Spleen (tissue), 7 donors: ENCODE results near the gene EDN3.

Source experiments
- POLR2A ChIP-seq, 3 donors: fragments of 450-650 bp; IDR thresholded peaks; one replicate each; pipeline ENCODE4 v1.5.1; 2017; ENCODE audit warnings: antibody characterized with exemption in 3 of 3, mild to moderate bottlenecking in 1 of 3
- POLR2AphosphoS5 ChIP-seq, 3 donors: sonication (generic); formaldehyde crosslinking; IDR thresholded peaks; one replicate each; pipeline ENCODE4 v1.5.1; 2017; ENCODE audit warnings: antibody characterized with exemption in 3 of 3
- TF ChIP-seq, protein P1 (sequence below), 11 experiments: fragments of 200-600 bp in 7 of 11; fragments of 450-650 bp in 4 of 11; sonication (generic) in 4 of 11; IDR thresholded peaks in 8 of 11; conservative IDR thresholded peaks in 3 of 11; 1 replicate in 7 of 11; 2 replicates in 4 of 11; pipeline versions ENCODE4 v1.4.0 to v1.8.0; 2016 to 2021; ENCODE audit warnings: antibody characterized with exemption in 11 of 11, inconsistent platforms in 4 of 11, mild to moderate bottlenecking in 1 of 11
- donor health status: DM: no; HTN: no; CAD: no; lungs with moderate emphysema.
- donor health status: DM: no; HTN: no; CAD: no.
- donor health status: DM: no; HTN: no; CAD: no.

- TF ChIP-seq, protein P1, sequence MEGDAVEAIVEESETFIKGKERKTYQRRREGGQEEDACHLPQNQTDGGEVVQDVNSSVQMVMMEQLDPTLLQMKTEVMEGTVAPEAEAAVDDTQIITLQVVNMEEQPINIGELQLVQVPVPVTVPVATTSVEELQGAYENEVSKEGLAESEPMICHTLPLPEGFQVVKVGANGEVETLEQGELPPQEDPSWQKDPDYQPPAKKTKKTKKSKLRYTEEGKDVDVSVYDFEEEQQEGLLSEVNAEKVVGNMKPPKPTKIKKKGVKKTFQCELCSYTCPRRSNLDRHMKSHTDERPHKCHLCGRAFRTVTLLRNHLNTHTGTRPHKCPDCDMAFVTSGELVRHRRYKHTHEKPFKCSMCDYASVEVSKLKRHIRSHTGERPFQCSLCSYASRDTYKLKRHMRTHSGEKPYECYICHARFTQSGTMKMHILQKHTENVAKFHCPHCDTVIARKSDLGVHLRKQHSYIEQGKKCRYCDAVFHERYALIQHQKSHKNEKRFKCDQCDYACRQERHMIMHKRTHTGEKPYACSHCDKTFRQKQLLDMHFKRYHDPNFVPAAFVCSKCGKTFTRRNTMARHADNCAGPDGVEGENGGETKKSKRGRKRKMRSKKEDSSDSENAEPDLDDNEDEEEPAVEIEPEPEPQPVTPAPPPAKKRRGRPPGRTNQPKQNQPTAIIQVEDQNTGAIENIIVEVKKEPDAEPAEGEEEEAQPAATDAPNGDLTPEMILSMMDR (IDR thresholded peaks at IDR 0.05 in 8 of 11, conservative IDR thresholded peaks at IDR 0.05 in 3 of 11), result no peak
- no peak for TF ChIP-seq POLR2A (IDR thresholded peaks at IDR 0.05)
- no peak for TF ChIP-seq POLR2AphosphoS5 (IDR thresholded peaks at IDR 0.05)
Observed at GRCh38 chr20:59331721-59332329, 31.4 kb downstream of the EDN3 start.
